H7 (cell line): ENCODE measurements around the gene LYST. TPM values are rescaled to one million over a fixed set of nuclear protein-coding genes. Genes with fewer than 3 reads are reported as not detected.

ENCODE experiments used
- DNase-seq: peaks from one replicate; pipeline ENCODE4 v3.0.0; 2012
- H3K27me3 ChIP-seq: 2 replicates; pipeline ENCODE4 v1.6.0; 2011; ENCODE audit warnings: mild to moderate bottlenecking, low read length; ENCODE audit not compliant: control insufficient read depth, insufficient read depth
- H3K36me3 ChIP-seq: replicated peaks from 2 replicates; pipeline ENCODE4 v1.5.1; 2011; ENCODE audit warnings: low read length; ENCODE audit not compliant: control insufficient read depth, insufficient read depth
- H3K4me3 ChIP-seq: 2 replicates; pipeline ENCODE4 v1.5.1; 2011; ENCODE audit warnings: low read depth, mild to moderate bottlenecking, control low read depth, low read length, moderate library complexity; ENCODE audit not compliant: insufficient read depth
- total RNA-seq: library from RNA; depleted of rRNA; stranded (reverse); fragments of >200 nt; shearing (Covaris generic); gene quantifications from 2 replicates; pipeline ENCODE4 v1.2.3, GENCODE V29; 2014

Gene LYST
- total RNA-seq, 1 experiment from 2014 or later, result 3.4 TPM

DNA sequence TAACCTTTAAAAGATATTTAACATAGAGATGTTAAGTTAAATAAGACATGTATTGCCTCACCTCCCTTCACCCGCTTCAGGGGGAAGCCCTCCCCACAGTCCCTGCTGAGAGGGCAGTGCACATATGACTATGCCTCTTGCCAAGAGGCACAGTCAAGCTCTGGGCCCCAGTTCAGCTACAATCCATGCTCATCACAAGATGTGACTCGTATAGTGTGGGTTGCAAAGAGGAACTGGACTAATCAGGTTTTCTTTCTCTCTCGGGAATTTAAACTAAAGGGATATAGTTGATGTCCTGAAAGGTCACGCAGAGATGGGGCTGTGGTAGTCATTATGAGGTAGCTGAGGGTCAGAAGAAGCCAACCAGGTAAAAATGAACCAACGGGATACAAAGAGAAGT lies 35.6 kb downstream of the LYST start:
- no peaks in the 10 kb centered on the region for H3K36me3 ChIP-seq
- no peak overlapping the region for H3K4me3 ChIP-seq
- no peaks in the 10 kb centered on the region for H3K27me3 ChIP-seq
- DNase-seq, result no peak

DNA sequence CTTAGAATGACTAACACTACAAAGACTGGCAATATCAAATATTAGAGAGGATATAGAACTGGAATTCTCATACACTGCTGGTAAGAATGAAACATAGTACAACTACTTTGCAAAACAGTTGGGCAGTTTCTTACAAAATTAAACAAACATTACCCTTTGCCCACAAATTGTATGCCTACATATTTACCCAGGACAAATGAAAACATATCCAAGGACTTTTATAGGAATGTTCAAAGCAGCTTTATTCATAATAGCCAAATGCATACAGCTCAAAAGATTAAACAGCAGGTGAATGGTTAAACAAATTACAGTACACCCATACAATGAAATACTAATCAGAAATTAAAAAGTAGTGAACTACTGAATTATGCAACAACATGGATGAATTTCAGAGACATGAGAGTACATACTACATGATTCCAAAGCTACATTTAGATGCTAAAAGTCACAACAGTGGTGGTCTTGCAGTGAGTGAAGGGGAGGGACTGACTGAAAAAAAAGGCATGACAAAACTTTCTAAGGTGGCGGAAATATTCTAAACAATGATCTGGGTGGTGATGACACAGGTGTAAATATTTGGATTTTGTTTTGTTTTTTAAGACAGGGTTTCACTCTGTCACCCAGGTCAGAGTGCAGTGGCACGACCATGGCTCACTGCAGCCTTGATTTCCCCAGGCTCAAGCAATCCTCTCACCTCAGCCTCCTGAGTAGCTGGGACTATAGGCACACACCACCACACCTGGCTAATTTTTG lies 40.4 kb downstream of the LYST start:
- H3K36me3 ChIP-seq, result no peaks in the 10 kb centered on the region
- no peak overlapping the region for H3K4me3 ChIP-seq
- no peak for DNase-seq
- no peaks in the 10 kb centered on the region for H3K27me3 ChIP-seq

DNA sequence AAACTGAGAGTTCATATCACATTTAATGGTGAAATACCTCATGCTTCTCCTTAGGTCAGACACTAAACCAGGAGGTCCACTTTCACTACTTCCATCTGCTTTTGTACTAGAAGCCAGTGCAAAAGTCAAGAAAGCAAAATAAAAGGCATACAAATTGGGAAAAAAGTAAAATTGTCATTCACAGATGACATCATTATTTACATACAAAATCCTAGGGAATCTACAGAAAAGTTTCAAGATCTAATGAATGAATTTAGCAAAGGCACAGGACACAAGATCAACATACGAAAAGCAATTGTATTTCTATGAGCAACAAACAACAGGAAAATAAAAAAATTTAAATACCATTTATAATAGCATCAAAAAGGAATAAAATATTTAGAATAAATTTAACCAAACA lies 41.5 kb downstream of the LYST start:
- Histone ChIP-seq H3K27me3 (no peaks in the 10 kb centered on the region), H3K4me3 (no peak overlapping the region), H3K36me3 (no peaks in the 10 kb centered on the region)
- no peak for DNase-seq

DNA sequence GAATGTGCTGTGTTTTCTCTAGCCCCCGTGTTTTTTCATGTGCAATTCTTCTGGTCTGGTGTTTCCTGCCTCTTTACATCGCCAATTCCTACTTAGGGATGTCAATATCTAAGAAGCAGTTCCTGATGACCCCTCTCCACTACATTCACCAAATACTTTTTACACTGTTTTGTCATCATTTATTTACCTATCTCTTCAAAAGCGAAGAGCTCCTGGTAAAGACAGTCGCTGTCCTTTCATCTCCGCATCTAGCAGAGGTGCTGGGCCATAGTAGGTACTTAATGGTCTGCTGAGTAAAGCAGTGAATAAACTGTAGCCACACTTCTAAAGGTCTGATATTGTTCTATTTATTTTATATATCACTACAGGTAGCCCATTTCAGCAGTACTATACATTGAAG lies 43.0 kb downstream of the LYST start:
- no peak for DNase-seq
- no peaks in the 10 kb centered on the region for H3K36me3 ChIP-seq
- H3K4me3 ChIP-seq, result no peak overlapping the region
- H3K27me3 ChIP-seq, result no peaks in the 10 kb centered on the region

DNA sequence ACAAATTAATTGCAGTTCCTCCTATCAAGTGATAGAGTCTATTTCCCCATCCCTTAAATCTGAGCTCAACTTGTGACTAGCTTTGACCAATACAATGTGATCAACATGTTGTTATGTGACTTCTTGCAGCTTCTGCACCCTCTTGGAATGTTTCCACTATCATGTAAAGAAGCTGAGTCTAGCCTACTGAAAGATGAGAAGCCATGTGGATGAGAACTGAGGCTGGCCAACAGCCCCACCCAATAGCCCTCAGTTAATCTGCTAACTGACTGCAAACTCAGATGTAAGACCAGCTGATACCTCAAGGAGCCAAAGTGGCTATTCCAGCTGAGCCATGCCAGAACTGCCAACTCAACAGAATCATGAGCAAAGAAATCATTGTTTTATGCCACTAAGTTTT lies 44.0 kb downstream of the LYST start:
- DNase-seq, result no peak
- no peaks in the 10 kb centered on the region for H3K36me3 ChIP-seq

DNA sequence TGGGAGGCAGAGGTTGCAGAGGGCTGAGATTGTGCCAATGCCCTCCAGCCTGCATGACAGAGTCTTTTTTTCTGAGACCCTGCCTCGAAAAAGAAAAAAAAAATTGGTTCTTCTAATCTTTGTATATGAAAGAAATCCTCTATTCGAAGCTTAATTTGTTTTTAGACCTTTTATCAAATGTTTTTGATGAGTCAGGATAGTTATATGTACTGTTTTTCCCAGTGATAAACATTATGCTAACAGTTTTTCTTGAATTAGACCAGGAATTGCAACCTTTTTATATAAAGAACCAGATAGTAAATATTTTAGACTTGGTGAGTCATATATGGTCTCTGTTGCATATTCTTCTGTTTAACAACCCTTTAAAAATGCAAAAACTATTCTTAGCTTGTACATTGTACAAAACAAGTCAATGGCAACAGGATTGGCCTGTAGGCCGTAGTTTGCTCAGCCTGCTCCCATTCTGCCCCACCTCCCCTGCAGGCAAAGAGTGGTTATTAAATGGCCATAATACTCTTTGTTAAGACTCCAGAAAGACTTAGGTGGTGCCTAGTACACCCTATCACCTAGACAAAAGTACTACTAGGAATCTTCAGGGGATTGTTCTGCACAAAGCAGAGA lies 45.2 kb downstream of the LYST start:
- DNase-seq, result no peak
- no peaks in the 10 kb centered on the region for H3K36me3 ChIP-seq
- H3K4me3 ChIP-seq, result no peak overlapping the region
- no peaks in the 10 kb centered on the region for H3K27me3 ChIP-seq

More for the DNA sequence above, 44.0 kb downstream of the LYST start:
- H3K27me3 ChIP-seq, result no peaks in the 10 kb centered on the region
- H3K4me3 ChIP-seq, result no peak overlapping the region

DNA sequence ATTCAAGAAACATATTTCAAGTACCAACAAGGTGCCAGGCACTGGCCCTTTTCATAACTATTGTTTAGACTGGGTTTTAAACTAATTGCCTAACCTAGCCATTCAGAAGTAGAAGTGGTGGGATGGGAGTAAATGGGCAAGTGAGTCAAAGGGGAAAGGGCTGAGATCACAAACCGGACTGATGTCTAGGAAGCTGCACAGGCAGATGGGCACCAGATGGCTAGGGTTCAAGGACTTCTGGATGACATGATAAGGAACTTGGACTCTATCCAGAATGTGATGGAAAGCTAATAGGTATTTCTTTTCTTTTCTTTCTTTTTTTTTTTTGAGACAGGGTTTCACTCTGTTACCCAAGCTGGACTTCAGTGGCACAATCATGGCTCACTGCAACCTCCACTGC lies 46.6 kb downstream of the LYST start:
- H3K36me3 ChIP-seq, result no peaks in the 10 kb centered on the region
- DNase-seq, result no peak
- no peak overlapping the region for H3K4me3 ChIP-seq
- H3K27me3 ChIP-seq, result no peaks in the 10 kb centered on the region

DNA sequence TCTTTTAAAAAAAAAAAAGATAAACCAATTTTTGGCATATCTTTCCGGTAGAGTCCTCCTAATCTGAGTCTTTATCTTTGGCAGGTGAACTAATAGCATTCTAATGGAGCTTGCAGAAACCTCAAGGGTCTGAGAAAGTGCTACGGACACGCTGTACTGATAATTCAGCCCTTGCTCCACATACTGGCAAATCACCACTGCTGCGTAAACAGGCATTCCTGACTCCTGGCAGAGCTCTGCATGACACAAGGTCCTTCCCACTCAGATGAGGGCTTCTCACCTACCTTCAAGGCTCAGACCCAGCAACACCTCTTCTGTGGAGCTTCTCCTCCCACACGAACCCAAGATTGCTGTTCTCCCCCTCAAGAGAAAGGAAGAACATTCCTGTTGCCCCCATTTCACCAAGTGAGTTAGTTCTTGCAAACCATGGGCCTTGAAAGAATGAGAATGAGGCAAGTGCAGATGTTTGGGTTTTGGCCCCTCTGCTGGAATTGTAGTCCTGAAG lies 48.0 kb downstream of the LYST start:
- Histone ChIP-seq H3K4me3 (no peak overlapping the region), H3K27me3 (no peaks in the 10 kb centered on the region), H3K36me3 (no peaks in the 10 kb centered on the region)
- no peak for DNase-seq

DNA sequence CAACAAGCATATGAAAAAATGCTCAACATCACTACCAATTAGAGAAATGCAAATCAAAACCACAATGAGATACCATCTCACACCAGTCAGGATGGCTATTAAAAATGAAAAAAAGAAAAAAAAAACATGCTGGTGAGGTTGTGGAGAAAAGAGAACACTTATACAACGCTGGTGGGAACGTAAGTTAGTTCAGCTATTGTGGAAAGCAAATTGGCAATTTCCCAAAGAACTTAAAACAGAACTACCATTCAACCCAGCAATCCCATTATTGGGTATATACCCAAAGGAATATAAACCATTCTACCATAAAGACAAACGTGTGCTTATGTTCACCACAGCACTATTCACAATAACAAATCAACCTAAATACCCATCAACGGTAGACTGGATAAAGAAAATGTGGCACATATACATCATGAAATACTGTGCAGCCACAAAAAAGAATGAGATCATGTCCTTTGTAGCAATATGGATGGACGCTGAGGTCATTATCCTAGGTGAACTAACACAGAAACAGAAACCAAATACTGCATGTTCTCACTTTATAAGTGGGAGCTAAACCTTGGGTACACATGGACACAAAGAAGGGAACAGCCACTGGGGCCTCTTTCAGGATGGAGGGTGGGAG lies 49.5 kb downstream of the LYST start:
- no peak for DNase-seq
- Histone ChIP-seq H3K36me3 (no peaks in the 10 kb centered on the region), H3K27me3 (no peaks in the 10 kb centered on the region), H3K4me3 (no peak overlapping the region)

DNA sequence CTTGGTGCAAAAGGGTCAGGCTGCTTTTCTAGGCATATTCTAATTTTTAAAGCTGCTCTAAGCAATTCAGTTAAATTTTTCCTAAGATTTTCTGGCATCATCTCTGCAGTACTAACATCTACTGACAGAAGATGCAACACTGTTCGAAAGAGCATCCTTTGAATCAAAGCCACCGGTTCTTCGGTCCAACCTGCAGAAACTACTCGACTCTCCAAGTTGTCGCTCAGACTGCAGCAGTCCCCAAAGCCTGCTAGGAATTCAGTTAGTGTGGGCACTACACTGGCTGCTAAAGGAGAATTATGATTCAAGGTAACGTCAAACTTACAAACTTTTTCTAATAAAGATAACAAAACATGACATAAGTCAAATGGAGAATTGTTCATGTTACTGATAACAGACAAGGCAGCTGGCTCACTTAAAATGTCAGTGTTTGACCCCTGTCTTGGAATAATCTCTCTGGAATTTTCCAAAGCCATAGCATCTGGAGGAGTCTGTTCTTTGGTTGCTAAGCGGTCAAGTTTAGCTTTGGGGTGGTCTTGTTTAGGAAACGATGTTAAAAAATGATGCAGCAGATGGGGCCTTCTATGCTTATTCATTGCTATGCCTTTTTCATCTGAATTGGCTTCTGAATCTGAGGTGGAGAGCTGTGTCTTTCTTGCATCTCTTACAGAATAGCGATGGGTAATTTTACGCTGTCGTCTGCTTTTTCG lies 56.9 kb downstream of the LYST start:
- H3K27me3 ChIP-seq, result no peaks in the 10 kb centered on the region
- DNase-seq, result no peak
- no peaks in the 10 kb centered on the region for H3K36me3 ChIP-seq
- no peak overlapping the region for H3K4me3 ChIP-seq

DNA sequence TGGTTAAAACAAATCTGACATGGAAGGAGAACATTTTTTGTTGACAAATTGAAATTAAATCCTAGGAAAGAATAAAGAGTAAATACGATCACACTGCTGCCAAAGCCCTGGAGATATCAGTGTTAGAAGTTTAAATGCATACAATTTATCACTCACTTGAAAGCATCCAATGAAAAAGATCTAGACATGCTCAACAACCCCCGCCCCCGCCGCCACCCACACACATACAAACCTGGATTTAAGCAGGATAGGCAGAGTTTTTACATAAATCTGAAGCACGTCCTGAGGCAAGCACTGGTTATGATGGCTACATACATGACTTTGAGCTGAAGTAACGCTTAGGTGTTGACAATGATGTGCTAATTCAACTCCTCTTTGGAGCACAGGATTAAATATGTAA lies 58.5 kb downstream of the LYST start:
- Histone ChIP-seq H3K27me3 (no peaks in the 10 kb centered on the region), H3K4me3 (no peak overlapping the region), H3K36me3 (no peaks in the 10 kb centered on the region)
- no peak for DNase-seq

DNA sequence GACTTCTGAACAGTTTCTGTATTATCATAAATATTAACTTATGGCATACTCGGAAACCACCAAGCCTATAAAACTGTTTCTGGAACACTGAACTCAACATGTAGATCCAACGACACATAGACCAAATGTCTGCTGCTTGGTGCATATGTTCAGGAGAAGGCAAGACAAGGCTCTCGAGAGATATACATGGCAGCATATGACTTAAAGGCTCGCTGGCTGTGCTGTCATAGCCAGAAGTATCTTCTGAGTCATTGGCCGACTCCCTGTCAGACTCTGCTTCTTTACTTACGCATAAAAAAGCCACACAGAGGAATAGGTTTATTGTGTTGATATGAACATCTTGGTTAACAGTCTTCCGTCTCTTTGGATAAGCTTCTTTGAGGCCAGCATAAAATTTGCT lies 60.6 kb downstream of the LYST start:
- H3K36me3 ChIP-seq, result no peaks in the 10 kb centered on the region
- no peak overlapping the region for H3K4me3 ChIP-seq
- DNase-seq, result no peak
- no peaks in the 10 kb centered on the region for H3K27me3 ChIP-seq

DNA sequence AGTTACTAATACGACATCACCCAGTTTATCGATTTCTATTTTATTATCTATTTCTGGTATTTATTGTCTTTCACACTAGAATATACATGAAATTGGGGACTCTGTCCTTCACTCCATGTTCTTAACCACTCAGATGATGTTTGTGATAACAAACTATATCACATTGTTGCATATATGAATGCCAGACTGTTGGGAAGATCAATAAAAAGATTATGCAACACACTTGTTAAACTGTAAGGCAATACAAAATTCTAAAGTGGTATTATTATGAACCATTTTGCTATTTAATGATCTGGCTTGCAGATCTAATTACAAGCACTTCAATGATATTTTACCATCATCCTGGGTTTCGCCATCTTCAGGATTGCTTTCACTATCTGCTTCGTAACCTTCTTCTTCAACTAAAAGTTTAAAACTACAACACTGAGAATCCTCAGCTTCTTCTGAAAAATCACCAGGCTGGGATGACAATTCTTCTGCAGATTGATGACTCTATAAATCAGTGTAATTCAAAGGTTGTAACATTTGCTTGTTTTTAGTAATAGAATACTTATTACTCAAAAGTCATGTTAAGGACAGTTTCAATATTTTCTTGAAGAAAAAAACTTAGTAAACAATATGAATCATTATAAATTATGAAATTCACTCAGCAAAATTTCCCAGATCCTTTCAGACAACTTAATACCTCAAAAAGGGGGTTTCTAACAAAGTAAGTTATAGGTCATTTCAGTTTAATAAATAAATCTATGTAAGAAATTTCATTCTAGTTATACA lies 63.9 kb downstream of the LYST start:
- Histone ChIP-seq H3K4me3 (no peak overlapping the region), H3K27me3 (no peaks in the 10 kb centered on the region), H3K36me3 (no peaks in the 10 kb centered on the region)
- no peak for DNase-seq

DNA sequence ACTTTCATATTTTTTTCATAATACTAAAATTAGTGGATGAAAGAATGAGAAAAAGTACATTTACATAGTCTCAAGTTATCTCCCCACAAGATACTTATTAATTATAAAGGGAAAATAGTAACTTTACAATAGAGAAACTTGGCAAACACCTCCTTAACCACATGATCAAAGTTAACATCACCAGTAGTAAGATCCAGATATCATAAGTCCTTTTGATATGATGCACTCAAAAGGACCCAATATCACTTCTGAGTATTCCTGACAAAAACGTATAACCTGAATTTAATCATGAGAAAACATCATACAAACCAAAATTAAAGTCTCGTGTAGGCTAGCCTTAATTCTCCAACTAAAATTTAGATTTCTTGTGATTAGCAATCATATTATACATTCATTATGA lies 67.4 kb downstream of the LYST start:
- DNase-seq, result no peak
- Histone ChIP-seq H3K27me3 (no peaks in the 10 kb centered on the region), H3K36me3 (no peaks in the 10 kb centered on the region), H3K4me3 (no peak overlapping the region)
